Thoracic aorta (tissue), 2 donors: ENCODE results near the gene UBE2H. TPM values are rescaled to one million over a fixed set of nuclear protein-coding genes. Genes with fewer than 3 reads are reported as not detected.
A peak's percentile ranks its signal among the peaks of the same experiment; 100 is the strongest.
"Not testable (repeated sequence)": the region's sequence is repeated elsewhere in the genome, so short reads cannot be mapped to it uniquely, and the experiment has no call there.

ENCODE experiments used
- ATAC-seq: fragments of 150-250 bp; one replicate; pipeline ENCODE4 v1.8.0; 2017; ENCODE audit warnings: low read depth; ENCODE audit not compliant: insufficient number of reproducible peaks, low FRiP score
- DNase-seq: peaks from one replicate; pipeline ENCODE4 v3.0.0-alpha.2; 2020; ENCODE audit warnings: low spot score
- H3K27ac ChIP-seq, 2 donors: fragments of 200-600 bp; sonication (generic); 1 replicate in 1 of 2; 2 replicates in 1 of 2; pipeline ENCODE4 v1.5.1; 2016; ENCODE audit warnings: mild to moderate bottlenecking in 2 of 2, moderate library complexity in 2 of 2
- H3K27me3 ChIP-seq: fragments of 200-600 bp; sonication (generic); replicated peaks from 2 replicates; pipeline ENCODE4 v1.6.0; 2016; ENCODE audit warnings: mild to moderate bottlenecking; ENCODE audit not compliant: insufficient read depth
- H3K36me3 ChIP-seq: fragments of 200-600 bp; sonication (generic); one replicate; pipeline ENCODE4 v1.5.1; 2016
- H3K4me1 ChIP-seq, 2 donors: fragments of 200-600 bp; sonication (generic); 1 replicate in 1 of 2; 2 replicates in 1 of 2; pipeline versions ENCODE4 v1.5.1 to v1.6.0; 2016; ENCODE audit warnings: low read depth in 2 of 2, mild to moderate bottlenecking in 1 of 2; ENCODE audit not compliant: control insufficient read depth in 1 of 2
- H3K4me3 ChIP-seq: fragments of 200-600 bp; sonication (generic); 2 replicates; pipeline ENCODE4 v1.5.1; 2016; ENCODE audit warnings: mild to moderate bottlenecking
- H3K9me3 ChIP-seq: fragments of 200-600 bp; sonication (generic); 2 replicates; pipeline ENCODE4 v1.5.1; 2016
- total RNA-seq, 2 donors: library from RNA; depleted of rRNA; stranded (reverse); fragments of >200 nt; gene quantifications; one replicate each; pipeline versions ENCODE4 v1.1.0 to v1.2.3, GENCODE V29; 2016
- TF ChIP-seq, protein P1 (sequence below): fragments of 200-600 bp; sonication (generic); IDR thresholded peaks from one replicate; pipeline ENCODE4 v1.5.1; 2019; ENCODE audit warnings: antibody characterized with exemption

UBE2H gene
- total RNA-seq, 2 donors from 2014 or later, result 136 to 158 TPM

DNA sequence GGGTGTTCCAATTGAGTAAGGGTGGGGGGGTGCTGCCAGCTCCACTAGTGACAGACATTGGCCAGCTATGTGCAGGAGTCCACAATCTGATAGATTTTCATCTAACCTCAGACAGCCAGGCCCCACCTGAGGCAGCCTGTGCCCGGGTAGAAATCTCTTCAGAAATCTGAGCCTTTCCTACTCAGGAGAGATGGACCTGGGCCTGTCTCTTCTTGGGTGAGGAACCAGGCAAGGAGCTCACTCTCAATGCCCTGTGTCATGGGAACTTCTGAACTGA is 86.9 kb downstream of the UBE2H start:
- DNase-seq, result no peak
- Histone ChIP-seq H3K4me3 (peak overlapping the region; percentile 9), H3K9me3 (no peaks in the 10 kb centered on the region), H3K27me3 (no peaks in the 10 kb centered on the region), H3K27ac (peak overlapping the region; percentile 85 to 87), H3K4me1 (peaks cover 68 to 86% of the 10 kb centered on the region in 2 donors), H3K36me3 (no peaks in the 10 kb centered on the region)
- ATAC-seq, result no peak
- TF ChIP-seq, protein P1, sequence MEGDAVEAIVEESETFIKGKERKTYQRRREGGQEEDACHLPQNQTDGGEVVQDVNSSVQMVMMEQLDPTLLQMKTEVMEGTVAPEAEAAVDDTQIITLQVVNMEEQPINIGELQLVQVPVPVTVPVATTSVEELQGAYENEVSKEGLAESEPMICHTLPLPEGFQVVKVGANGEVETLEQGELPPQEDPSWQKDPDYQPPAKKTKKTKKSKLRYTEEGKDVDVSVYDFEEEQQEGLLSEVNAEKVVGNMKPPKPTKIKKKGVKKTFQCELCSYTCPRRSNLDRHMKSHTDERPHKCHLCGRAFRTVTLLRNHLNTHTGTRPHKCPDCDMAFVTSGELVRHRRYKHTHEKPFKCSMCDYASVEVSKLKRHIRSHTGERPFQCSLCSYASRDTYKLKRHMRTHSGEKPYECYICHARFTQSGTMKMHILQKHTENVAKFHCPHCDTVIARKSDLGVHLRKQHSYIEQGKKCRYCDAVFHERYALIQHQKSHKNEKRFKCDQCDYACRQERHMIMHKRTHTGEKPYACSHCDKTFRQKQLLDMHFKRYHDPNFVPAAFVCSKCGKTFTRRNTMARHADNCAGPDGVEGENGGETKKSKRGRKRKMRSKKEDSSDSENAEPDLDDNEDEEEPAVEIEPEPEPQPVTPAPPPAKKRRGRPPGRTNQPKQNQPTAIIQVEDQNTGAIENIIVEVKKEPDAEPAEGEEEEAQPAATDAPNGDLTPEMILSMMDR, result no peak

- H3K27me3 ChIP-seq, result no peaks in the 10 kb centered on the region
Measured at GRCh38 chr7:129865093-129865924, 87.5 kb downstream of the UBE2H start.

GRCh38 chr7:129864676-129865075 is 88.1 kb downstream of the UBE2H start:
- Histone ChIP-seq H3K27ac (peak overlapping the region; percentile 85 to 87), H3K4me1 (peaks cover 71 to 86% of the 10 kb centered on the region in 2 donors), H3K4me3 (peak overlapping the region; percentile 42)
- TF ChIP-seq, protein P1, result peak; percentile 7
- DNase-seq, ATAC-seq, H3K36me3 ChIP-seq, H3K9me3 ChIP-seq, H3K27me3 ChIP-seq: not testable (repeated sequence)

More at GRCh38 chr7:129865093-129865924, 87.5 kb downstream of the UBE2H start:
- TF ChIP-seq, protein P1, result no peak
- ATAC-seq (no peak), DNase-seq (no peak)
- Histone ChIP-seq H3K4me3 (no peak overlapping the region), H3K4me1 (peaks cover 71 to 86% of the 10 kb centered on the region in 2 donors), H3K9me3 (no peaks in the 10 kb centered on the region), H3K36me3 (no peaks in the 10 kb centered on the region), H3K27ac (peak overlapping the region; percentile 85 to 87)

- DNase-seq (peak; percentile 41), ATAC-seq (peak; percentile 89)
- Histone ChIP-seq H3K9me3 (no peaks in the 10 kb centered on the region), H3K4me3 (no peak overlapping the region), H3K27me3 (no peaks in the 10 kb centered on the region), H3K36me3 (no peaks in the 10 kb centered on the region), H3K27ac (peak overlapping the region; percentile 92 to 96), H3K4me1 (peaks cover 74 to 87% of the 10 kb centered on the region in 2 donors)
- TF ChIP-seq, protein P1, result no peak
Measured at GRCh38 chr7:129864042-129864441, 88.7 kb downstream of the UBE2H start.

GRCh38 chr7:129862682-129863081 is 90.1 kb downstream of the UBE2H start:
- ATAC-seq, result peak; percentile 72
- Histone ChIP-seq H3K4me3 (no peak overlapping the region), H3K9me3 (no peaks in the 10 kb centered on the region), H3K27ac (peak overlapping the region; percentile 92 to 96), H3K36me3 (no peaks in the 10 kb centered on the region), H3K4me1 (peaks cover 84 to 89% of the 10 kb centered on the region in 2 donors), H3K27me3 (no peaks in the 10 kb centered on the region)
- TF ChIP-seq, protein P1, result no peak
- DNase-seq, result peak; percentile 24

GRCh38 chr7:129860784-129861183 is 92.0 kb downstream of the UBE2H start:
- not testable (repeated sequence) for H3K9me3 ChIP-seq, H3K4me3 ChIP-seq, ATAC-seq, DNase-seq, H3K36me3 ChIP-seq, H3K27me3 ChIP-seq
- peak overlapping the region; percentile 92 to 96 for H3K27ac ChIP-seq
- peaks cover 87 to 97% of the 10 kb centered on the region in 2 donors for H3K4me1 ChIP-seq
